ENCODE measurements around the gene RBM12. TPM values are rescaled to one million over a fixed set of nuclear protein-coding genes. Genes with fewer than 3 reads are reported as not detected.

Gene RBM12
- total RNA-seq, 1 donor from 2014 or later, result 44.4 TPM

DNA sequence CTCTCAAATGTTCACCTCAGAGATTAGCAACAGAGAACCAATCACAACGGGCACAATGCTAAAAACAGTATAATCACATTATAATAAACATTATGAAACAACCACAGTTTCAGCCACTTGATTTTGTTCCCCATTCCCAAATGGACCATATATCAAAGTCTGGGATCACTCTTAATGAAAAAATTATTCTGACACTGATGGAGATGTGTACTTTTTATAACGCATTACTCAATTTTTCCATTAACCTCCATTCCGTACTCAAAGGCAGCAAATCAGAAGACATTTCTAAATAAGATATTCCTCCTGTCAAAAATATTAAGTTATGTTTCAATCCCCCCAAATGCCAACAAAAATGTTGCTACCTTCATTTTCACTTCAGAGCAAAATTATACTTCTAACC is 2.8 kb downstream of the RBM12 start:
- no peak for DNase-seq (ENCODE audit: low spot score)
- intact Hi-C loops (cut with DNase I), result no loop called here

DNA sequence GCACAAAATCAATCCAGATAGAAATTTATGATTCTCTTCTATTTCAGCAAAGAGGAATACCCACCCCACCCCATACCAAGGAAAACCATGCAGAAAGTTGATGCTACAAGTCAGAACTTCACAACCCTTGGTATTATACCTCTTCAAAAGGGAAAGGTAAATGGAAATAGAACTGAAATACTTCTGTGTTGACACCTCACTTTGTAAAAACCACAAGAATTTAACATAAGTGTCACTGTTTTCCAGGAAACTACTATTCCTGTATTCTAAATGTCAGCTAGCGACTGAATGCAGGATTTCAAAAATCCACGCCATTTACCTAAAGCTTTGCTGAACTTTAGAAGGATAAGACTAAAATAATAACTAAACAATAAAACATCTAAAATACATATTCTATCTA is 3.6 kb downstream of the RBM12 start:
- no peak for DNase-seq (ENCODE audit: low spot score)
- intact Hi-C loops (cut with DNase I), result no loop called here

DNA sequence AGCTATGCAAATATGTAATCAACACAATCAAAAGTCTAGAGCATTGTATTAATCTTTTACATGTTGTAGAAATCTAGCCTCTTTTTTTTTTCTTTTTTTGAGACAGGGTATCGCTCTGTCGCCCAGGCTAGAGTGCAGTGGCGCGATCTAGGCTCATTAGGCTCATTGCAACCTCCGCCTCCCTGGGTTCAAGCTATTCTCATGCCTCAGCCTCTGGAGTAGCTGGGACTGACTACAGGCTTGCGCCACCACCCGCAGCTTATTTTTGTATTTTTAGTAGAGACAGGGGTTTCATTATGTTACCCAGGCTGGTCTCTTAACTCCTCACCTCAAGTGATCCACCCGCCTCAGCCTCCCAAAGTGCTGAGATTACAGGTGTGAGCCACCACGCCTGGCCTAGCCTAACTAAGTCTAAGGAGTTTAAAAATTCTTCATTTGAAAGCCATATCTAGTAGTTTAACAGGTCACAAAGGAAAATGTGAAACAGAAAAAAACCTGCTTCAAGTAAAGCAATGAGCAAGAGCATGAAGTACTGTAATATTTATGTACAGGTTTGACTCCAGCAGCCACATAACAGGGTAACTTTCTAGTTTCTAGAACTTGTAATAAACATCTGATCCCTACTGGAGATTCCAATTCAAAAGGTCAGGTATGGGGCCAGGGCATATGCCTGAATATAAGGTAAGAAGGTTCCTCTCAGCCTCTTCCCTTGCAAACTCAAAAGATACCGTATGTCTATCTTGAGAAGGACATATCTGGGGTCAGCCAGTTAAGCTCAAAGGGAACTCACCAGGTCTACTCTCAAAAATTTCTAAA is 4.4 kb downstream of the RBM12 start:
- DNase-seq (ENCODE audit: low spot score), result no peak
- intact Hi-C loops (cut with DNase I), result no loop called here

DNA sequence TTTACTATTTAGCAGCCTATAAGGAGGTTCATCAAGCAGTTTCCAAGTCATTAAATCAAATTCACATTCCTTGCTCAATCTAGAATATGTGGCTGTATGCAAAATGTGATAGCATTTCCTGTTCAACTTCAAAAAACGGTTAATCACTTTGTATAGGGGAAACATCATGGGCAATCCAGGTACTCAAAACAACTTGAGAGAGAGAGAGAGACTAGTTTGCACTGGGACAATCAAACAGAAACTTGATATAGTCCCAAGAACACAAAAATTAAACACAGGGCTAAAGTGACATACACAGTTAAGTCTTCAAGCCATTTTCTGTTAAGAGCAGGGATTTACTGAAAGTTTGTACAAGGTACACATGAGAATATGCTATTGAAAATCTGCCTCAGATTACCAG is 7.4 kb downstream of the RBM12 start:
- no peak for DNase-seq (ENCODE audit: low spot score)
- intact Hi-C loops (cut with DNase I), result no loop called here

- DNase-seq (ENCODE audit: low spot score), result no peak
- intact Hi-C loops (cut with DNase I), result no loop called here
Measured at GRCh38 chr20:35654415-35654814, 10.3 kb downstream of the RBM12 start.

DNA sequence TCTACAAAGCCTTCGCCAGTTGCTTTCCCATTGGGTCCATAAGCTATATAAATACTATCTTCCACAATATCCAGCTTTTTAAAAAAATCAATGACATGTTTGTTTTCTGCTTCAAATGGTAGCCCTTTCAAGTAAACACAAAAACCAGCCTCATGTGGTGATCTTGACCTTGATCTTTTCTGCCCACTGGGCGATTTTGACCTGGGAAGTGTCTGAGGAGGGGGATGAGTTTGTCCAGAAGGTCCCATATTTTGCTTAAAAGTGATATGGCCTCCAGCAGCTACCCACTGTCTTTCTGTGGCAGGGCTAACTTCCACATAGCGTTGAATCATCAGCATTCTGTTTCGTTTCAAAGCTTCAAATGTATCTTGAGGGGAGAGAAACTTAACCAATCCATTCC is 10.8 kb downstream of the RBM12 start:
- intact Hi-C loops (cut with DNase I), result no loop called here

DNA sequence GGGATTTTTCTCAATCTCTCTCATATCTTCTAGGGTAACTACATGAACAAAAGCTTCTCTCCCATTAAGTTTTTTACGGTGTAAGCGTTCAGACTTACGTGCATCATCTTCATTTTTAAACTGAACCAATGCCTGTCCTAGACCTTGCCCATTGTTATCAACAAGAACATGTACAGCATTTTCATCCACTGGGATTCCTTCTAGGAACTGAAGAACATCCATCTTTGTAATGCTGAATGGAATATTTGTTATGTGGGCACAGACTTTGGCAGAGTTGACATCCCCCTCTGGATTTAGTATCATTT is 11.3 kb downstream of the RBM12 start:
- intact Hi-C loops (cut with DNase I), result no loop called here
- no peak for DNase-seq (ENCODE audit: low spot score)

More for the DNA sequence above, 10.8 kb downstream of the RBM12 start:
- no peak for DNase-seq (ENCODE audit: low spot score)

DNA sequence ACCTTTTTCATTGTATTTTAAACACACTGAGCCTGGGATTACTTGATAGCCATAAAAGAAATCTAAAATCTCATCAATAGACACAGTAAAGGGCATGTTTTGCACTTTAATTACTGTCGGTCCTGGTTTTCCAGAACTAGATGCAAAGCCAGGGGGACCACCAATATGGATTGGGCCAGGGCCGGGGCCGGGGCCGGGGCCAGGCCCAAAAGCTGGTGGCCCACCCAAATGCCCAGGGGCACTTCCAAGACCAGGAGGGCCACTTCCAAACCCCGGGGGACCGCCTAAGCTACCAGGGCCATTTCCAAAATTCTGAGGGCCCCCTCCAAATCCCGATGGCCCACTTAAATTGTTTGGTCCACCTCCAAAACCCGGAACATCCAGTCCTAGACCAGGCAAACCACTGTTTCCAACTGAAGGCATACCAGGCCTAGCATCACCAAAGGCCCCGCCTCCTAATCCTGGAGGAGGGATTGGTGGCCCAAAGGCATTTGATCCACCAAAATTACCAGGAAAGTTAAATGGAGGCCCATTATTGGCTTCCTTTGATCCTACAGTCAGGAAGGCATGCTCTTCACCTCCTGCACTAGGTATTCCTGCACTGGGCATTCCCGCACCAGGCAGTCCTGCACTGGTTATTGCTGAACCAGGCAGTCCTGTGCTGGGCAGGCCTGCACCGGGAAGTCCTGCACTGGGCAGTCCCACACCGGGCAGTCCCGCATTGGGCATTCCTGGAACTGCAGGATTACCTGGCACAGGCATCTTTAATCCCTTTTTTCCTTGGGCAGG is 11.9 kb downstream of the RBM12 start:
- intact Hi-C loops (cut with DNase I), result no loop called here
- DNase-seq (ENCODE audit: low spot score), result no peak

- intact Hi-C loops (cut with DNase I), result no loop called here
- DNase-seq (ENCODE audit: low spot score), result no peak
Measured at GRCh38 chr20:35651958-35652357, 12.7 kb downstream of the RBM12 start.

DNA sequence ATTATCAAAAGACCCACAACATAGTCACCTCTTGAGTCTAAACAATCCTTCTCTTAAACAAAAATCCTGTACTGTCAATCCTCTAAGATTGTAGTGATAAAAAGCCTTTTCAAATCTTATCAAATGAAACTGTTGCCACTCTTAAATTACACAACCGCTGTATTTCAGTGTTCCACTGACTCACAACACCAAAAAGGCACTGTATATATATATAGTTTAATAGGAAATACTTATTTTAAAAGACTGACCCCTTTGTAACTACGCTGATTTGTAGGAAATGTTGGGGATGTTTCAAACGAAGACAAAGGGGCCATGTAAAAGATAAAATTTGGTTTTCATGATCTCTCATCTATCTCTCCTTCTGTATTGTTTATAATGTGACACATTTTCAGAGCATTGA is 14.1 kb downstream of the RBM12 start:
- no peak for DNase-seq (ENCODE audit: low spot score)
- intact Hi-C loops (cut with DNase I), result no loop called here

- intact Hi-C loops (cut with DNase I), result no loop called here
- no peak for DNase-seq (ENCODE audit: low spot score)
Measured at GRCh38 chr20:35648836-35649235, 15.9 kb downstream of the RBM12 start.

GRCh38 chr20:35644806-35645205 is 19.9 kb downstream of the RBM12 start:
- intact Hi-C loops (cut with DNase I), result no loop called here
- DNase-seq (ENCODE audit: low spot score), result no peak

- intact Hi-C loops (cut with DNase I), result no loop called here
Measured at GRCh38 chr20:35643045-35643444, 21.7 kb downstream of the RBM12 start.

GRCh38 chr20:35641743-35642142 is 23.0 kb downstream of the RBM12 start:
- intact Hi-C loops (cut with DNase I), result no loop called here
- peak; percentile 12 for DNase-seq (ENCODE audit: low spot score)

More at GRCh38 chr20:35643045-35643444, 21.7 kb downstream of the RBM12 start:
- DNase-seq (ENCODE audit: low spot score), result no peak

- intact Hi-C loops (cut with DNase I), result no loop called here
- DNase-seq (ENCODE audit: low spot score), result peak; percentile 4
Measured at GRCh38 chr20:35640724-35641123, 24.0 kb downstream of the RBM12 start.

DNA sequence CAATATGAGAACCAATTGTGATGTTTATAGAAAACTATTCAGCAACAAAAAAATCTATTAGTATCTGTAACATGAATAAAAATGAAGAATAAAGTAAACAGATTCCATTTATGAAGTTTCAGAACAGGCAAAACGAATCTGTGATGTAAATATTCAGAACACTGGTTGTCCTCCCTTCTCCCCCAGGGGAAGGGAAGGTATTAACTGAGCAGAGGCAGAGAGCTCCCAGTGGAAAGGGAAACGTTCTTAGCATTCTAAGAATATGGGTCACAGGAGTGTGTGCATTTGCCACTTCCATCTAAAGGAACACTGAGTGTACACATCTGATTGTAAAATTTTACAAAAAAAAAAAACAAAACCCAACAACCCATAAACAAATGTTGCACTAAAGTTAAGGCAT is 25.9 kb downstream of the RBM12 start:
- intact Hi-C loops (cut with DNase I), result no loop called here

DNA sequence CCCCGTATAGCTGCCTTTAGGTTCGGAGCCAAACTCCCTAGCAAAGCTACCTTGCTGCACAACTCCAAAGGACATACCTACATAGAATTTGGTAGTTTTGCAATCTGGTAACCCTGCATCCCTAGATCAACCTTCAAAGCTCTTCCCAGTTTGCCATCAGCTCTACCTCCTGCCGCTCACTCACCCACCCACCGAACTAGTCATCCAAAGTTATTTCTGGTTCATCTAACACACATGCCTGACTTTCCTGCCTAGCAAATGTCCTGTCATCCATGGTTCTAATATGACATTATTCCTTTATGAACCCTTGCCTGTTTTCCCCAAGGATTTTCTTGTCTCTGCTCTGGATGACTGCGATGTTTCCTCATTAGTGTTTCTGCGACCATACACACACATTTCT is 27.4 kb downstream of the RBM12 start:
- peak; percentile 17 for DNase-seq (ENCODE audit: low spot score)
- intact Hi-C loops (cut with DNase I), result no loop called here

More for the DNA sequence above, 25.9 kb downstream of the RBM12 start:
- DNase-seq (ENCODE audit: low spot score), result no peak

GRCh38 chr20:35636095-35636494 is 28.6 kb downstream of the RBM12 start:
- peak; percentile 6 for DNase-seq (ENCODE audit: low spot score)
- intact Hi-C loops (cut with DNase I), result no loop called here

DNA sequence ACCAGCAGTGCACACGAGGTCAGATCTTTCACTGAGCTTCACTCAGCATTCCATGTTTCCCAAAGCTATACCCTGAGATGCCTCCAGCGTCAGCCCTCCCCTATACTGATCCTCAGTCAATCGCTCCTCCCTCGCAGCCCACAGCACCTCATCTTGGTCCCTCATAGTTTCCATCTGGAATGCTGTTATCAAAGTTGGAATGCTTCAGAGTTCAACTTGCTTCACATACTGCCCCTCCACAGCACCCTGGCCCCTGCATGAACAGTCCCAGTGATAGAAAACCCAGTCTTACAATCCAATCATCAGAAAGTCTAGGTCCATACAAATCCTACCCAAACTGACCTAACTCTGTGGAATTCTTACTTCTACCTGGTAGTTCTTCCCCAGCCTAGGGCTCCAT is 29.0 kb downstream of the RBM12 start:
- intact Hi-C loops (cut with DNase I), result no loop called here
- peak; percentile 33 for DNase-seq (ENCODE audit: low spot score)

DNA sequence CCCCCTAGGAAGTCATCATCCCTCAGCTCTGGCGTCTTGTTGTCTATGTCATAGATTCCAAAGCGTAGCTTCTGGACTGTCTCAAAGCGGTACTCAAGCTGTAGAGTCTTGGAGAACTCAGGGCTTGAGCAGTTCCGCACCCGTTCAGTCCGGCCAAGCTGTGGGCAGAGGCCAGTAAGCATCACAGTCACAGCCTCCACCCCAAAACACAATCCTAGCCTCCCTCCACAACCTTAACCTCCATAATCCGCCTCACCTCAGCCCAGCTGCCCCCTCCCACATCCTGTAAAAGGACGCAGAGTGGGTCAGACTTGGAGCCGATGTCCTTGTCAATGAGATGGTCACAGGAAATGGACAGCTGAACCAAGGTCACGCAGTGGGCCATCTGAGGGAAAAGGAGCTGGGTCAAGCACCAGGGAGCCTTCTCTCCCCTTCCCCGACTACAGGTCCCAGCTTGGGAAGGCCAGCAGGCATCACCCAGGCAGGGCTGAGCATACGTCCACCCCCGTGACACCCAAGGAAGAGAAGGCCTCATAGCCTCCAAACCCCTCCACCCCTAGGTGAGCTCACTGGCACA is 32.1 kb downstream of the RBM12 start:
- intact Hi-C loops (cut with DNase I), result no loop called here

DNA sequence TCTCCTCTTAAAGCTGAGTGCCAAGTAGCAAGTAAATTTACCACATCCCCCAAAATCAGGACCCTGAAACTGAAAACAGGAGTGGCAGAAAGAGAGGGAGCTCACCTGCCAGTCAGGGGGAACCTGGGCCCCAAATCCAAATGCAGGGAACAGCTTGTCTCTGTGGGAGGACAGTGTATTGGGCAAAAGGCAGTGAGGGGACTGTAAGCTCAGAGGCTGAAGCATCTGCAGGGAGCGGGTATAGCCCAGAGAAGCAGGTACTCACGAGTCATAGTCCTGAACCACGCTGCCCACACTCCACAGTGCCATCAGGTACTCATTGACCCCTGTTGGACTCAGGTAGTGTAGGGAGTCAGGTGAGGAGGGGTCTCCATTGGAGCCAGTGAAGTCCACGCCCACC is 34.1 kb downstream of the RBM12 start:
- intact Hi-C loops (cut with DNase I), result no loop called here
- DNase-seq (ENCODE audit: low spot score), result peak; percentile 43

More for the DNA sequence above, 32.1 kb downstream of the RBM12 start:
- peak; percentile 57 for DNase-seq (ENCODE audit: low spot score)

Data from cardiac septum (tissue), 1 donor.